H9 (cell line): ENCODE measurements around the gene KDF1. TPM values are rescaled to one million over a fixed set of nuclear protein-coding genes. Genes with fewer than 3 reads are reported as not detected.

Experiments
- DNase-seq: peaks from one replicate; pipeline ENCODE4 v3.0.0-alpha.2; 2017
- H2AFZ ChIP-seq: one replicate; pipeline ENCODE4 v1.6.1; 2013; ENCODE audit warnings: mild to moderate bottlenecking, low read length, control low read depth, moderate library complexity
- H2AK5ac ChIP-seq: 2 replicates; pipeline ENCODE4 v1.6.1; 2013; ENCODE audit warnings: low read length, control low read depth, mixed read lengths; ENCODE audit not compliant: insufficient read length
- H2BK120ac ChIP-seq: one replicate; pipeline ENCODE4 v1.6.1; 2013; ENCODE audit warnings: low read depth, mild to moderate bottlenecking, low read length, control low read depth, inconsistent platforms; ENCODE audit not compliant: poor library complexity, severe bottlenecking
- H2BK12ac ChIP-seq: 2 replicates; pipeline ENCODE4 v1.6.1; 2013; ENCODE audit warnings: low read length, control low read depth, mixed read lengths, low read depth; ENCODE audit not compliant: insufficient read length
- H2BK15ac ChIP-seq: 2 replicates; pipeline ENCODE4 v1.6.1; 2013; ENCODE audit warnings: low read depth, low read length, control low read depth
- H2BK20ac ChIP-seq: one replicate; pipeline ENCODE4 v1.6.1; 2013; ENCODE audit warnings: low read depth, mild to moderate bottlenecking, low read length, control low read depth, inconsistent platforms; ENCODE audit not compliant: poor library complexity, severe bottlenecking
- H2BK5ac ChIP-seq: 2 replicates; pipeline ENCODE4 v1.6.1; 2013; ENCODE audit warnings: low read length, control low read depth, mixed read lengths; ENCODE audit not compliant: insufficient read length
- H3K14ac ChIP-seq: 2 replicates; pipeline ENCODE4 v1.6.1; 2013; ENCODE audit warnings: low read length, control low read depth; ENCODE audit not compliant: insufficient read depth
- H3K18ac ChIP-seq: 2 replicates; pipeline ENCODE4 v1.6.1; 2013; ENCODE audit warnings: low read depth, mild to moderate bottlenecking, mixed read lengths, low read length, control low read depth; ENCODE audit not compliant: insufficient read length
- H3K23ac ChIP-seq: 2 replicates; pipeline ENCODE4 v1.6.1; 2013; ENCODE audit warnings: low read length, control low read depth, mixed read lengths, low read depth; ENCODE audit not compliant: insufficient read length
- H3K23me2 ChIP-seq: 2 replicates; pipeline ENCODE4 v1.6.1; 2013; ENCODE audit warnings: low read depth, mild to moderate bottlenecking, mixed read lengths, low read length, control low read depth; ENCODE audit not compliant: insufficient read length, poor library complexity, severe bottlenecking
- H3K27ac ChIP-seq: 2 replicates; pipeline ENCODE4 v1.5.1; 2013; ENCODE audit warnings: low read length, control low read depth, mixed read lengths, low read depth; ENCODE audit not compliant: insufficient read length
- H3K27me3 ChIP-seq: 2 replicates; pipeline ENCODE4 v1.6.1; 2013; ENCODE audit warnings: low read length, control low read depth, inconsistent platforms; ENCODE audit not compliant: insufficient read depth
- H3K4ac ChIP-seq: 2 replicates; pipeline ENCODE4 v1.6.1; 2013; ENCODE audit warnings: low read depth, mild to moderate bottlenecking, control low read depth, inconsistent platforms, low read length, moderate library complexity
- H3K4me1 ChIP-seq: 2 replicates; pipeline ENCODE4 v1.6.1; 2013; ENCODE audit warnings: low read length, control low read depth, inconsistent platforms; ENCODE audit not compliant: insufficient read depth
- H3K4me2 ChIP-seq: 2 replicates; pipeline ENCODE4 v1.6.1; 2013; ENCODE audit warnings: low read length, control low read depth, mixed read lengths; ENCODE audit not compliant: insufficient read length, insufficient read depth
- H3K56ac ChIP-seq: 2 replicates; pipeline ENCODE4 v1.6.1; 2013; ENCODE audit warnings: low read depth, mild to moderate bottlenecking, mixed read lengths, low read length, control low read depth; ENCODE audit not compliant: insufficient read length
- H3K79me1 ChIP-seq: 2 replicates; pipeline ENCODE4 v1.6.1; 2013; ENCODE audit warnings: low read depth, mild to moderate bottlenecking, moderate library complexity, low read length, control low read depth, inconsistent platforms; ENCODE audit not compliant: insufficient read depth, poor library complexity, severe bottlenecking
- H3K79me2 ChIP-seq: 2 replicates; pipeline ENCODE4 v1.6.1; 2013; ENCODE audit warnings: low read length, control low read depth, inconsistent platforms; ENCODE audit not compliant: insufficient read depth
- H3K9ac ChIP-seq: 2 replicates; pipeline ENCODE4 v1.6.1; 2013; ENCODE audit warnings: low read length, control low read depth, mixed read lengths; ENCODE audit not compliant: insufficient read length; ENCODE audit errors: extremely low read depth
- H3K9me3 ChIP-seq: one replicate; pipeline ENCODE4 v1.6.1; 2013; ENCODE audit warnings: low read depth, low read length, inconsistent platforms; ENCODE audit not compliant: control insufficient read depth
- H3T11ph ChIP-seq: one replicate; pipeline ENCODE4 v1.6.1; 2013; ENCODE audit warnings: mild to moderate bottlenecking, low read length, control low read depth, inconsistent platforms
- H4K20me1 ChIP-seq: one replicate; pipeline ENCODE4 v1.6.1; 2013; ENCODE audit not compliant: control insufficient read depth, insufficient read length, insufficient read depth
- H4K5ac ChIP-seq: 2 replicates; pipeline ENCODE4 v1.6.1; 2013; ENCODE audit warnings: low read depth, mild to moderate bottlenecking, mixed read lengths, low read length, control low read depth; ENCODE audit not compliant: insufficient read length
- H4K8ac ChIP-seq: replicated peaks from 2 replicates; pipeline ENCODE4 v1.6.1; 2013; ENCODE audit warnings: low read length, control low read depth, mixed read lengths, low read depth; ENCODE audit not compliant: insufficient read length
- H4K91ac ChIP-seq: 2 replicates; pipeline ENCODE4 v1.6.1; 2013; ENCODE audit warnings: low read depth, mild to moderate bottlenecking, moderate library complexity, mixed read lengths, low read length, control low read depth; ENCODE audit not compliant: insufficient read length
- H3K27ac Mint-ChIP-seq, 3 experiments: 2 replicates in 2 of 3; 3 replicates in 1 of 3; pipeline ENCODE4 v1.8.0; 2020 to 2021; ENCODE audit warnings: mixed read lengths in 3 of 3, mild to moderate bottlenecking in 1 of 3, moderate library complexity in 1 of 3
- H3K27me3 Mint-ChIP-seq: 2 replicates; pipeline ENCODE4 v1.8.0; 2021; ENCODE audit warnings: low read depth, mild to moderate bottlenecking, moderate library complexity, mixed read lengths
- H3K36me3 Mint-ChIP-seq, 3 experiments: 2 replicates in 2 of 3; 3 replicates in 1 of 3; pipeline ENCODE4 v1.8.0; 2020 to 2021; ENCODE audit warnings: low read depth in 3 of 3, mixed read lengths in 3 of 3; ENCODE audit not compliant: insufficient read depth in 1 of 3
- H3K4me1 Mint-ChIP-seq, 2 experiments: 2 replicates each; pipeline ENCODE4 v1.8.0; 2020; ENCODE audit warnings: mixed read lengths in 2 of 2
- H3K4me3 Mint-ChIP-seq, 2 experiments: 2 replicates in 1 of 2; 3 replicates in 1 of 2; pipeline ENCODE4 v1.8.0; 2020 to 2021; ENCODE audit warnings: mild to moderate bottlenecking in 2 of 2, mixed read lengths in 2 of 2, moderate library complexity in 1 of 2
- H3K9me3 Mint-ChIP-seq, 2 experiments: 2 replicates in 1 of 2; 3 replicates in 1 of 2; pipeline ENCODE4 v1.8.0; 2020; ENCODE audit warnings: mild to moderate bottlenecking in 2 of 2, mixed read lengths in 2 of 2, moderate library complexity in 1 of 2
- CTCF ChIP-seq: fragments of 200-600 bp; sonication (generic); conservative IDR thresholded peaks from 3 replicates; pipeline ENCODE4 v1.8.0; 2021; ENCODE audit warnings: antibody characterized with exemption, mild to moderate bottlenecking
- WGBS: extraction: QIAGEN DNeasy Blood & Tissue Kit; methylation state at CpG from one replicate; pipeline ENCODE4 v1.1.7; 2013; ENCODE audit warnings: missing lambda C conversion rate, low lambda C conversion rate, mixed read lengths; ENCODE audit not compliant: insufficient read length; ENCODE audit errors: extremely low coverage; 5-methylcytosine and 5-hydroxymethylcytosine counted together
- total RNA-seq: library from RNA; stranded (reverse); gene quantifications from 2 replicates; pipeline ENCODE4 v1.2.1, GENCODE V29; 2021

The KDF1 gene
- total RNA-seq, 1 experiment from 2014 or later: 17.6 TPM

- no peak overlapping the region for H3K4ac ChIP-seq
- Mint-ChIP-seq H3K4me3 (no peak overlapping the region), H3K27ac (peak overlapping the region in 1 of 3 experiments; percentile 29; a peak in 1 of 7 replicates), H3K36me3 (peaks cover 35 to 71% (median 58%) of the 10 kb centered on the region in 3 experiments; a peak in 6 of 7 replicates), H3K4me1 (peaks cover 0 to 4% of the 10 kb centered on the region in 2 experiments; a peak in 1 of 4 replicates), H3K9me3 (no peaks in the 10 kb centered on the region; a peak in 1 of 5 replicates), H3K27me3 (no peaks in the 10 kb centered on the region)
- no peak overlapping the region for H4K8ac ChIP-seq
- H3K27me3 ChIP-seq: no peaks in the 10 kb centered on the region
- no peaks in the 10 kb centered on the region for H3K9me3 ChIP-seq
- WGBS: no CpG with 5 or more reads among the region's 2 CpGs
- no peak overlapping the region for H3K56ac ChIP-seq
- no peak overlapping the region for H4K5ac ChIP-seq
- H3K79me2 ChIP-seq: no peaks in the 10 kb centered on the region; the same call in 1 of the 2 replicates
- H3K14ac ChIP-seq: no peak overlapping the region
- no peaks in the 10 kb centered on the region for H3K23me2 ChIP-seq
- H2BK120ac ChIP-seq: no peak overlapping the region
- no peak overlapping the region for H2AK5ac ChIP-seq
- H2AFZ ChIP-seq: no peak overlapping the region
- H4K20me1 ChIP-seq: no peaks in the 10 kb centered on the region
- H3K79me1 ChIP-seq: no peaks in the 10 kb centered on the region
- no peak overlapping the region for H4K91ac ChIP-seq
- no peak overlapping the region for H3K27ac ChIP-seq
- H3K23ac ChIP-seq: no peak overlapping the region
- TF ChIP-seq CTCF: no peak
- no peak overlapping the region for H3K9ac ChIP-seq
- no peak overlapping the region for H2BK15ac ChIP-seq
- no peak overlapping the region for H3K4me2 ChIP-seq
- H2BK5ac ChIP-seq: no peak overlapping the region
- H3T11ph ChIP-seq: no peak overlapping the region
- no peak overlapping the region for H3K18ac ChIP-seq
- H2BK20ac ChIP-seq: no peak overlapping the region
- no peak overlapping the region for H2BK12ac ChIP-seq
- DNase-seq: no peak
- H3K4me1 ChIP-seq: no peaks in the 10 kb centered on the region
Measured at GRCh38 chr1:26938659-26939025, 21.6 kb downstream of the KDF1 start.
